Esophagus squamous epithelium (tissue), 5 donors: ENCODE data around the gene SPINK7. TPM values are rescaled to one million over a fixed set of nuclear protein-coding genes. Genes with fewer than 3 reads are reported as not detected.
A peak's percentile ranks its signal among the peaks of the same experiment; 100 is the strongest.

ENCODE experiments used
- DNase-seq: peaks from one replicate; lab custom pipeline; 2025; lab: John Stamatoyannopoulos, UW
- H3K27ac ChIP-seq, 4 donors: fragments of 200-600 bp; sonication (generic); one replicate each; pipeline ENCODE4 v1.5.1; 2016 to 2019; ENCODE audit warnings: mild to moderate bottlenecking in 1 of 4
- H3K27me3 ChIP-seq, 4 donors: fragments of 200-600 bp; sonication (generic); 1 replicate in 3 of 4; 2 replicates in 1 of 4; pipeline versions ENCODE4 v1.5.1 to v1.6.0; 2017 to 2021; ENCODE audit warnings: antibody characterized with exemption in 1 of 4
- H3K36me3 ChIP-seq, 3 donors: fragments of 200-600 bp; sonication (generic); one replicate each; pipeline ENCODE4 v1.5.1; 2016 to 2019
- H3K4me1 ChIP-seq, 3 donors: fragments of 200-600 bp; sonication (generic); one replicate each; pipeline ENCODE4 v1.5.1; 2017 to 2019
- H3K4me3 ChIP-seq, 4 donors: fragments of 200-600 bp; sonication (generic); 1 replicate in 3 of 4; 2 replicates in 1 of 4; pipeline ENCODE4 v1.5.1; 2016 to 2019; ENCODE audit warnings: mild to moderate bottlenecking in 2 of 4, moderate library complexity in 1 of 4
- H3K9me3 ChIP-seq, 3 donors: fragments of 200-600 bp; sonication (generic); one replicate each; pipeline ENCODE4 v1.5.1; 2016 to 2019
- POLR2A ChIP-seq, 4 donors: fragments of 450-650 bp; IDR thresholded peaks; one replicate each; pipeline ENCODE4 v1.6.1; 2017; ENCODE audit warnings: antibody characterized with exemption in 4 of 4, mild to moderate bottlenecking in 4 of 4, moderate library complexity in 3 of 4
- WGBS, 2 donors: methylation state at CpG; one replicate each; pipeline ENCODE4 v1.1.5; 2018; 5-methylcytosine and 5-hydroxymethylcytosine counted together
- intact Hi-C: fragments of 100-400 bp; cut with DNase I; formaldehyde crosslinking; loops from one replicate; pipeline ENCODE4 v1.15.0; 2022
- total RNA-seq, 4 donors: library from RNA; depleted of rRNA; stranded (reverse); fragments of >200 nt; gene quantifications; one replicate each; pipeline ENCODE4 v1.1.0, GENCODE V29; 2016
- TF ChIP-seq, protein P1 (sequence below), 6 experiments: fragments of 450-650 bp in 4 of 6; fragments of 200-600 bp in 2 of 6; sonication (generic) in 2 of 6; IDR thresholded peaks; one replicate each; pipeline ENCODE4 v1.5.1; 2016 to 2019; ENCODE audit warnings: antibody characterized with exemption in 6 of 6, mild to moderate bottlenecking in 4 of 6, moderate library complexity in 4 of 6
- donor health status: DM: yes; HTN: yes; CAD: no.

Gene SPINK7
- total RNA-seq, 4 donors from 2014 or later, result 137 to 321 (median 253) TPM

DNA sequence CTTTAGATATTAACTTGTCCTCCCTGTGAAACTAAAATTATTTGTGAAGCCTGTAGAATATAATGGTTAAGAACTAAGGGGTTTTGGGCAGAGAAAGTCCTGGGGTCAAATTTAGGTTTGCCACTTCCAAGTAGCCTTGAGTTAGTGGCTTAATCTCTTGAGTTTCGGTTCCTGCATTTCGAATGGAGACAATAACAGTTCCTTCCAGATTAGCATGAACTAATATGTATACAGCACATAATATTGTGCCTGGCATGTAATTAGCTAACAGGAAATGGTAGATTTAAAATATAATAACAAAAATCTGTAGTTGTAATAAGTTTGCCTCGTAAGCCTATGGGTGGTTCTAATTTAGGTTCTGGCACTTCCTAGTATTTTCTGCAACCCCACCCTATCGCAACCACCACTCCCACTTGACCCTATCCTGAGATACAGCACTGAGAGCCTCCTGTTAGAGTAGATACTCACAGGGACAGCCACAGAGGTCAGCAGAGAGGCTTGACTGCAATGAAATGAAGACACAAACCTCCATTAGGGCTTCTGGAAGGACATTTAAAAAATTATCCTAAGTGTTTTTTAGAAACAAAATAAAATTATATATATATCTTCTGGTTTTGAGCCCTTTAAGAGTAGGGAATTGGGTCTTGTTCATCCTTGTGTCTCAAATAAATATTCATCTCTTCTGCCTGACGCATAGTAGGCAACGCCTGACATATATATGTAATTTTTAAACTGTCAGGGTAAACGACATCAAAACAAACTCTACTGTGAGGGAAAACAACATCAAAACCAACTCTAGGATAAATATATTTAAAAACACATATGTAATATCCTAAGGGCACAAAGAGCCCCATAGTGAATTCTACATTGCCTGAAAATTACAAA is 31.6 kb downstream of the SPINK7 start:
- no peaks in the 10 kb centered on the region for H3K36me3 ChIP-seq
- DNase-seq, result no peak
- no peaks in the 10 kb centered on the region for H3K27me3 ChIP-seq
- no peaks in the 10 kb centered on the region for H3K9me3 ChIP-seq
- H3K4me3 ChIP-seq, result no peak overlapping the region
- TF ChIP-seq POLR2A (IDR thresholded peaks at IDR 0.05), result no peak
- TF ChIP-seq, protein P1, sequence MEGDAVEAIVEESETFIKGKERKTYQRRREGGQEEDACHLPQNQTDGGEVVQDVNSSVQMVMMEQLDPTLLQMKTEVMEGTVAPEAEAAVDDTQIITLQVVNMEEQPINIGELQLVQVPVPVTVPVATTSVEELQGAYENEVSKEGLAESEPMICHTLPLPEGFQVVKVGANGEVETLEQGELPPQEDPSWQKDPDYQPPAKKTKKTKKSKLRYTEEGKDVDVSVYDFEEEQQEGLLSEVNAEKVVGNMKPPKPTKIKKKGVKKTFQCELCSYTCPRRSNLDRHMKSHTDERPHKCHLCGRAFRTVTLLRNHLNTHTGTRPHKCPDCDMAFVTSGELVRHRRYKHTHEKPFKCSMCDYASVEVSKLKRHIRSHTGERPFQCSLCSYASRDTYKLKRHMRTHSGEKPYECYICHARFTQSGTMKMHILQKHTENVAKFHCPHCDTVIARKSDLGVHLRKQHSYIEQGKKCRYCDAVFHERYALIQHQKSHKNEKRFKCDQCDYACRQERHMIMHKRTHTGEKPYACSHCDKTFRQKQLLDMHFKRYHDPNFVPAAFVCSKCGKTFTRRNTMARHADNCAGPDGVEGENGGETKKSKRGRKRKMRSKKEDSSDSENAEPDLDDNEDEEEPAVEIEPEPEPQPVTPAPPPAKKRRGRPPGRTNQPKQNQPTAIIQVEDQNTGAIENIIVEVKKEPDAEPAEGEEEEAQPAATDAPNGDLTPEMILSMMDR (IDR thresholded peaks at IDR 0.05), result no peak
- peaks cover 0 to 51% (median 0%) of the 10 kb centered on the region in 3 donors for H3K4me1 ChIP-seq
- peak overlapping the region; percentile 68 to 92 (median 84) for H3K27ac ChIP-seq
- WGBS, 2 donors, result 65% methylated on average over 7 of the region's 7 CpGs
- intact Hi-C loops, result no loop called here

DNA sequence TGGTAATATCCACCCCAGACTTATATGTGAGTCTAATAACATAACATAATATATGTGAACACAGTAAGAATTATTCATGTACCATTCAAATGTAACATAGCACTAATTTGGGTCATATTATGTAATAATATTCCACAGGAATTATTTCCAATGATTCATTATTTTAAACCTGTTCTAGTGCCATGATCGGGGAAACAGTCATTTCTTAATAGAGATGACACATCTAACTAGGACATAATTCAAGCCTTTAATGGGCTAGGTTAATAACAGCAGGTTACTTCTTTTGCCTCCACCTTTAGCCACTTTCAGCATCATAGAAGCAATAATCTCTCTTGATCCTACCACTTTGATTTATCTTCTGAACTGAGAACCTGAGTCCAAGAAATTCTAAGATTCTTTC is 35.5 kb downstream of the SPINK7 start:
- Histone ChIP-seq H3K36me3 (no peaks in the 10 kb centered on the region), H3K9me3 (no peaks in the 10 kb centered on the region), H3K27ac (peak overlapping the region in 3 of 4 donors; percentile 26 to 70 (median 49)), H3K4me3 (no peak overlapping the region), H3K27me3 (no peaks in the 10 kb centered on the region), H3K4me1 (peaks cover 0 to 52% (median 0%) of the 10 kb centered on the region in 3 donors)
- no peak for DNase-seq
- TF ChIP-seq POLR2A (IDR thresholded peaks at IDR 0.05), result no peak
- TF ChIP-seq, protein P1 (IDR thresholded peaks at IDR 0.05), result no peak
- WGBS, 2 donors, result 29 to 38% methylated on average over 1 of the region's 1 CpG
- intact Hi-C loops, result no loop called here

DNA sequence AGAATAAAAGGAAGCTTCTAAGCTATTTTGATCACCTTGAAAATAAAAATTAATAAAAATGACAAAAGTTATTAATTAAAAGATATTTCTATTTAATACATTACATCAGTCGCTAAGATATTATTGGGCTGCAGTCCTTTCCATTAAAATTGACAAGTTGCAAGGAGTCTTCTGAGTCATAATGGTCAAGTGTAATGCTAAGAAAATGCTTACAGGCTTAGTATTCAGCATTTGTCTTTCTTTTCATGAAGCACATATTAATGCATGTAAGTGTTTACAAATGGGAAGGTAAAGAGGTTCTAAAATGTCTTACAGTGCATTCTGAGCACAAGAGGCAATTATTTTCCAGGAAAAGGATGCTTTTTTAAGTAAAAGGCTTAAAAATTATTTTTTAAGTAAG is 40.5 kb downstream of the SPINK7 start:
- Histone ChIP-seq H3K27me3 (no peaks in the 10 kb centered on the region), H3K4me1 (peaks cover 0 to 28% (median 0%) of the 10 kb centered on the region in 3 donors), H3K4me3 (no peak overlapping the region), H3K27ac (no peak overlapping the region), H3K9me3 (no peaks in the 10 kb centered on the region), H3K36me3 (no peaks in the 10 kb centered on the region)
- WGBS, 2 donors, result 89% methylated on average over 1 of the region's 1 CpG
- no peak for DNase-seq
- intact Hi-C loops, result no loop called here
- TF ChIP-seq, protein P1 (IDR thresholded peaks at IDR 0.05), result no peak
- TF ChIP-seq POLR2A (IDR thresholded peaks at IDR 0.05), result no peak

DNA sequence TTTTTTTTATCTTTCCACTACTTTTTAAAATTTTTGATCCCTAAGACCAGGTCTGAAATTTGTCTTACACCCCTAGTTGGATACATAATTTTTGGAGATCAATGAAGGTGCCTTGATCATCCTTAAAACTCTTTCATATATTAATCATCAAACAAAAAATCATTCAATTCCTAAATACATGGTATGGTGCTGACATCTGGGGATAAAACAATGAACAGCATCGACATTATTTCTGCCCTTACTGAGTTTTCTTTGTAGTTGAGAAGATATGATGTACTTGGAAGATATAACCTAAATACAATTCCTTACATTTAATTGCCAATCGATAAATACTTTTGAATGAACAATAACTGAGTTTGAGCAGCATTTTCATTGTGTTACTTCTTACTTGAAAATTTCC is 41.4 kb downstream of the SPINK7 start:
- Histone ChIP-seq H3K36me3 (no peaks in the 10 kb centered on the region), H3K4me3 (no peak overlapping the region), H3K4me1 (peaks cover 0 to 23% (median 0%) of the 10 kb centered on the region in 3 donors), H3K9me3 (no peaks in the 10 kb centered on the region), H3K27me3 (no peaks in the 10 kb centered on the region), H3K27ac (no peak overlapping the region)
- DNase-seq, result no peak
- WGBS, 2 donors, result 79 to 83% methylated on average over 2 of the region's 2 CpGs
- intact Hi-C loops, result no loop called here
- no peak for TF ChIP-seq POLR2A (IDR thresholded peaks at IDR 0.05)
- TF ChIP-seq, protein P1 (IDR thresholded peaks at IDR 0.05), result peak in 1 of 6 experiments; percentile 42

DNA sequence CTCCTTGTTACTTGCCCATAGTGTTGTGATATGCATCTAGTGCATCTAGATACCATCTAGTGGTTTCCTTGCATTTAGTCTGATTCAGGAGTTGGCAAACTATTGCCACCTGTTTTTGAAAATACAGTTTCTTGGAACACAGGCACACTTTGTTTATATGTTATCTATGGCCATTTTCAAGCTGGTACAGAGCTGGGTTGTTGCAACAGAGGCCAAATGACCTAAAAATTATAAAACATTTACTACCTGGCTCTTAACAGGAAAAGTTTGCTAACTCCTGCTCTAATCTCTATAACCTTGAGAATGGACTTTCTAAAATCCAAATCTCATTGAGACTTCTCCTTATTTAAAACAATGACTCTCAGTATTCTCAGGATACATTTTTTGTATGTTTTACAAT is 52.1 kb downstream of the SPINK7 start:
- no peak for DNase-seq
- peaks cover 0 to 6% (median 0%) of the 10 kb centered on the region in 3 donors for H3K9me3 ChIP-seq
- H3K36me3 ChIP-seq, result no peaks in the 10 kb centered on the region
- H3K4me3 ChIP-seq, result no peak overlapping the region
- peaks cover 0 to 3% (median 0%) of the 10 kb centered on the region in 4 donors for H3K27me3 ChIP-seq
- TF ChIP-seq POLR2A (IDR thresholded peaks at IDR 0.05), result no peak
- TF ChIP-seq, protein P1 (IDR thresholded peaks at IDR 0.05), result no peak
- no peaks in the 10 kb centered on the region for H3K4me1 ChIP-seq
- H3K27ac ChIP-seq, result no peak overlapping the region
- intact Hi-C loops, result no loop called here
